Embryonic facial prominence (tissue), 1 donor: ENCODE results near the gene RCOR2.

Experiments
- DNase-seq: peaks from one replicate; pipeline ENCODE4 v3.0.0-alpha.2; 2016; ENCODE audit errors: extremely low spot score

RCOR2 gene

GRCh38 chr11:63907808-63908530 is 9.0 kb downstream of the RCOR2 start:
- DNase-seq, result no peak

GRCh38 chr11:63907063-63907462 is 9.9 kb downstream of the RCOR2 start:
- DNase-seq, result no peak

GRCh38 chr11:63906585-63906984 is 10.4 kb downstream of the RCOR2 start:
- DNase-seq, result no peak

- no peak for DNase-seq
Measured at GRCh38 chr11:63906087-63906486, 10.9 kb downstream of the RCOR2 start.

- no peak for DNase-seq
Measured at GRCh38 chr11:63905179-63905578, 11.8 kb downstream of the RCOR2 start.

DNA sequence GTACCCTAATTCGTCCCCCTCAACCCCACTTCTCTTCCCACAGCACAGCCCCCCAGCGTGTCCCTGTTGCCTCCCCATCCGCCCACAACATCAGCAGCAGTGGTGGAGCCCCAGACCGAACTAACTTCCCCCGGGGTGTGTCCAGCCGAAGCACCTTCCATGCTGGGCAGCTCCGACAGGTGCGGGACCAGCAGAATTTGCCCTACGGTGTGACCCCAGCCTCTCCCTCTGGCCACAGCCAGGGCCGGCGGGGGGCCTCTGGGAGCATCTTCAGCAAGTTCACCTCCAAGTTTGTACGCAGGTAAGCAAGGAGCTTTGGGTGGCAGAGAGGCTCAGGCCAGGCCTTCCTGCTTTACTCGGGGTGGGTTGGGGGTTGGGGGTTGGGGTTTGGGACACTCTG is 12.2 kb downstream of the RCOR2 start:
- no peak for DNase-seq

DNA sequence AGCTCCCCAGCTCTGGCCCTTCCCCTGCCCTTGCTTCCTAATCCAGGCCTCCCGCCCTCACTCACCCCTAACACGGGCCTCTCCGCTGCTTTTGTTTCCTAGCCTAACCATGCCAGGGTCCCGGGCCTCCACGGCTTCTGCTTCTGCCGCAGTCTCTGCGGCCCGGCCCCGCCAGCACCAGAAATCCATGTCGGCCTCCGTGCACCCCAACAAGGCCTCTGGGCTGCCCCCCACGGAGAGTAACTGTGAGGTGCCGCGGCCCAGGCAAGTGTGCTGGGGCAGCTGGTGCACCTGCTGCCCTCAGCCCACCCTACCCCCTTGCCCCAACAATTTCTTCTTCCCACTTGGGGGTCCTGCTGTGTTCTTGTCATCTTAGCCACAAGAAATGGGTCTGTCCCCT is 13.1 kb downstream of the RCOR2 start:
- no peak for DNase-seq

GRCh38 chr11:63901660-63902059 is 15.3 kb downstream of the RCOR2 start:
- DNase-seq, result no peak

GRCh38 chr11:63897459-63898146 is 19.4 kb downstream of the RCOR2 start:
- no peak for DNase-seq

- DNase-seq, result no peak
Measured at GRCh38 chr11:63896071-63896470, 20.9 kb downstream of the RCOR2 start.

GRCh38 chr11:63893355-63893754 is 23.6 kb downstream of the RCOR2 start:
- DNase-seq, result no peak

GRCh38 chr11:63892228-63892627 is 24.7 kb downstream of the RCOR2 start:
- no peak for DNase-seq

DNA sequence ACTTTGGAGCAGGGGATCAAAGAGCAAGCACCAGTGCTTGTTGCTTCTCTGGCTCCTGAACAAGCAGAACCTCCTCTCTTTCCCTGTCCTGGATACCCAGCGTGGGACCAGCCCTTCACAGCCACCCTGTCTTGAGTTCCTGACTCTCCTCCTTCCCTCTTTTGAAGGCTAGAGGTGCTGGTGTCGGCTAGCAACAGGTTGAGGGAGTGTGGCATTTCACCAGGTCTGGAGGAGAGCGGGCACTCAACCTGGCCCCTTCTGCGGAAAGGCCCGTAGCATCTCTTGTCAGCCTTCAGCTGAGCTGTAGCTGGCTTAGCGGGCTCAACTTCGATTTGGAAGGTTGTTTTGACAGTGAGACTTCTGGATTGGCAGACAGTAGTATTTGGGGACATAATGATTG is 26.6 kb downstream of the RCOR2 start:
- no peak for DNase-seq

- DNase-seq, result no peak
Measured at GRCh38 chr11:63889344-63889743, 27.6 kb downstream of the RCOR2 start.

DNA sequence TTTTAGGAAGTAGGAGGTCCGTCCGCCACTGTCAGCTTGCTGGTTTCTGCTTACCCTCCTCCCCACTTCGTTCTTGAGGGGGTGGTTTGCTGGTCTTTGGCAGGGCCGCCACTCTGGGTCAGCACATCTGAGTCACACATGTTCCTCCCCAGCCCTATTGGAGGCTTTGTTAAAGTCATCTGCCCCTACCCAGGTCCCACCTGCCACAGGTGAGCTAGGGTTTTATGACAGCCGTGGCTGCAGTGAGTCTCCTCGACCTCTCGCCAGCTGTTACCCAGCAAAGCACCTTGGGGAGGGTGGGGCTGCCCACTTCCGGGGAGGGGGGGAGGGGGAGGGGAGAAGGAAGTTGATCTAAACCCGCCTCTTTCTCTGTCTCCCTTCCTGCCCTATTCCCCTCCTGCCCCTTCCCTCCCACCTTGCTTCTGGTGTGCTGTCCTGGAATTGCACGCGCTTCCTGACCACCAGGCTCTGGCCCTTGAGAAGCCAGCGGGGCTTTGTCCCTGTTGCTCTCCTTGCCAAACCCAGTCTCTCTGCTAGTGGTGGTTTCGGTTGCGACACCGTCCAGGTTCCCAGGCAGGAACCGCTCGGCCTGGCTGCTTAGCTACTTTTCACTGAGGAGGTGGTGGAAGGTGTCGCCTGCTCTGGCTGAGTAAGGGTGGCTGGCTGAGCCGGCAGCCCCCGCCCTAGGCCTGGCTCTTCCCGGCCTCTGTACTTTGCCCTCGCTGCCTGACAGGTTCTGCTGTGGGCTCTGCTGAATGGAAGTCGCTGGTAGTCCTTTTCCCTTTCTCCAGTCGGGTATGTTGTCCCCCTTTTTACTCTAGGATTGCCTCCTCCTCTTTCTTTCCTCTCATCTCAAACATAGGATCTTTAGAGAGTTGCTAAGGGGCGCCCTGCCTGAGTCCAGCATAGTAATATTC is 28.5 kb downstream of the RCOR2 start:
- no peak for DNase-seq

DNA sequence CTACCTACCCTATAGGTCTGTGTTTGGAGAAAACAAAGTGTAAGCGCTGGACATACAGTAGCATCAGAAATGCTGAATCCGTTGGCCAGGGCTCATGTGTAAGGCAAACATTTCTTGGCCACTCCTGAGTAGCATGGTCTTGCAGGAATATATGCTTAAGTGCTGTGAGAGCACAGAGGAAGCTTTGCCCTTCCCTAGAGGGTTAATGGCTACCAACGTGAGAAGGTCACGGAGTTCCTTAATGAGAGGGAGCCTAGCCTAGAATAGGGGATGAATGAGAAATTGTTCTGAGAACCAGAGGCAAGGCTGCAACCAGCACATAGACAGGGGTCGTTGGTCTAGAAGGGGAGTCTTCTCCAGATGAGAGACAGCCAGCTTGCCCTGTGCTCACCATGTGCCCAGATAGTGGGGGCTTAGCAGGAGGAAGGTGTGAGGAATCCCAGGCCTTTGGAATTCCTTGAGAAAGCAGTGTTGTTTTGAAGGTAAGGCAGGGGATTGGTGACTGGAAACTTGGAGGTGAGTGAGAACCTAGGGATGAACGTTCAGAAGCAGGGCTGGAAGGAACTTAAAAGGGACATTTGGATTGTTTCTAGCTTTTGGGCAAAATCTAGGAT is 29.5 kb downstream of the RCOR2 start:
- DNase-seq, result no peak

DNA sequence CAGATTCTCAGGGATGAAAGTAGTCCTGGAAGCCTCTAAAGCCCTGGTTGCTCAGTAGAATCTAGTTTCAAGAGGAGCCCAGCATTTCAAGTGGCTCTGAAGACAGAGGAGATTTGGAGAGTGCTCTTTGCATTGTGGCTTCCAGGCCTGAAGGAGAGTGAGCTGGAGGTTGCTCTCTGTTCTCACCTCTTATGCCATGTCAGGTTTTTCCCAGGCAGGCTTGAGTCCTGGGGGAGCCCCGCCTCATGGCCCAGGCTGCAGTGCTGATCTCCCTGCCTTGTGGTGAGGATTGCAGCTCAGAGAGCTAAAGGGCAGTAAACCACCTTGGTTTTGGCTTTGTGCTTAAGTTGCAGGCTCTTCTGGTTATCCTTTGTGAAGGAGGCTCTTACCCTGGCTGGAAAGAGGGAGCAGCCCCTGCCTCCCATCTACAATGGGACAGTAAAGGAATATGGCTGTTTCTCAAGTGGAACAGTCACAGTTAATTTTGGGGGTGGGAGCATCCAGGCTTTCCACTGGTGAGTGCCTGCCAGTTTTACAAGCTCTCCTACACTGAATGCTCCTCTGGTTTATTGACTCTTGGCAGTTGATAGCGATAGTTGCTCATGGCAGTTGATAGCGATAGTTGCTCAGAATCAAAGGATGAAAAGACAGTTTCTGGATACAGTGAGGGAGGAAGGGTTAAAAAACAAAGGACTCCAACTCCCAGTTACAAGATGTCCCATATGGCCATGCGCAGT is 32.6 kb downstream of the RCOR2 start:
- no peak for DNase-seq

DNA sequence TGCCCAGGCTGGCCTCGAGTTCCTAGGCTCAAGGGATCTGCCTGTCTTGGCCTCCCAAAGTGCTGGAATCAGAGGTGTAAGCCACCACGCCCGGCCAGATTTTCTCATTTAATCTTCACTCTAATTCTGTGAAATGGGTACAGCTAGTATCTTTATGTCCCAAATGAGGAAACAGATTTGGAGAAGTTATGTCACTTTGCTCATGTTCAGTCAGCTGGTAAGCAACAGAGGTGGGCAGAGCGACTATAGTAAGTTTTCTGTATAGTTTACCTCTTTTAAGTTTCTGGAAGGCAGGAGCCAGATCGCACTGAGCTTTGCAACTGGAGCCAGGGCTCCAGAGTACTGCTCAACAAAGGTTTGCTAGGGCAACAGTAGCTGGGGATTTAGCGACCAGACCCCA is 33.2 kb downstream of the RCOR2 start:
- DNase-seq, result no peak

- no peak for DNase-seq
Measured at GRCh38 chr11:63882555-63883242, 34.3 kb downstream of the RCOR2 start.

DNA sequence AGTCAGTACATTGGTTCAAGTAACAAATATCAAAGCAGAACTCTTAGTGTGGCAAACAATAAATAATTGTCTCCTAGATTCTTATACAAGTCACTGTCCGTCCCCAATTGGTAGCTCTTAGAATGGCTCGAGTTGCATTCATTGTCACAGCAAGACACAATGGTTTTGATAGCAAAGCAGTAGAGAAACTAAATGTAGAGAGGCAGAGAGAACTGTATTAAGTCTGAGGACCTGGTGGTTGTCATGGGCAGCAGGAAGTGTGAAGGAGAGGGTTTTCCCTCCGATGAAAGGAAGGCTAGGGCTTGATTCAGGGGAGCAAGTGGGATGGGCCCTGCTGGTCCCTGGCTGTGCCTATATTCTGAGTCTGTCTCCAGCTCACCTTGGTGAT is 36.6 kb downstream of the RCOR2 start:
- DNase-seq, result no peak
